Measurements from ENCODE around the gene GSS.

DNA sequence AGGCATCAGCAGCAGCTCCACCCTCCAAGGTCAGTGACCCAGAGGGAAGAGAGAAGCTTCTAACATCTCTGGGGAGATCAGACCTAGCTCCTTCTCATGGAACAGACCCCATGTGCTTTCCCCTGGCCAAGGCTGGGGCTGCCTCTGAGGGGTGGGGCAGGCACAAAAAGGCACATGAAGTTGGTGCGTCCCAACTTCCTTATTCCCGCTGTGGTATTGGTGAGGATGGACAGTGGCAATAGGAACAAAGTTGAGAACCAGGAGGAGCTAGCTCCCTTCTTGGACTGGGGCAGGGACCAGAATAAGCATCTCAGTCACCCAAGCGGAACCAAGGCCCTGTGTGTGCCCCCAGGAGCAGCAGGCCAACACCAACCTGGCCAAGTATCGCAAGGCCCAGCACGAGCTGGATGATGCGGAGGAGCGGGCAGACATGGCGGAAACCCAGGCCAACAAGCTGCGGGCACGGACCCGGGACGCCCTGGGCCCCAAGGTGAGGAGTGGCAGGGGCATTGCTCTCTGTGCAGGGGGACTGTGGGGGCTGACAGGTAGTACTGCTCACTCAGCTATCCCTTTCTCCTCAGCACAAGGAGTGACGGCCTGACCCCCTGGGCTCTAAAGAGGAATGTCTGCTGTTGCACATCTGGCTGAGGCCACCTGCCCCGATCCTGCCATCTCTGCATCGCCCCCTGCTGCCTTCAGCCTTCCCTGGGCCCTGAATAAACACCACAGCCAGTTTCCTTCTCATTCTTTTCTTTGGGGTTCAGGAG, 46.2 kb upstream of the GSS start:
- TF ChIP-seq, protein P1, sequence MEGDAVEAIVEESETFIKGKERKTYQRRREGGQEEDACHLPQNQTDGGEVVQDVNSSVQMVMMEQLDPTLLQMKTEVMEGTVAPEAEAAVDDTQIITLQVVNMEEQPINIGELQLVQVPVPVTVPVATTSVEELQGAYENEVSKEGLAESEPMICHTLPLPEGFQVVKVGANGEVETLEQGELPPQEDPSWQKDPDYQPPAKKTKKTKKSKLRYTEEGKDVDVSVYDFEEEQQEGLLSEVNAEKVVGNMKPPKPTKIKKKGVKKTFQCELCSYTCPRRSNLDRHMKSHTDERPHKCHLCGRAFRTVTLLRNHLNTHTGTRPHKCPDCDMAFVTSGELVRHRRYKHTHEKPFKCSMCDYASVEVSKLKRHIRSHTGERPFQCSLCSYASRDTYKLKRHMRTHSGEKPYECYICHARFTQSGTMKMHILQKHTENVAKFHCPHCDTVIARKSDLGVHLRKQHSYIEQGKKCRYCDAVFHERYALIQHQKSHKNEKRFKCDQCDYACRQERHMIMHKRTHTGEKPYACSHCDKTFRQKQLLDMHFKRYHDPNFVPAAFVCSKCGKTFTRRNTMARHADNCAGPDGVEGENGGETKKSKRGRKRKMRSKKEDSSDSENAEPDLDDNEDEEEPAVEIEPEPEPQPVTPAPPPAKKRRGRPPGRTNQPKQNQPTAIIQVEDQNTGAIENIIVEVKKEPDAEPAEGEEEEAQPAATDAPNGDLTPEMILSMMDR (IDR thresholded peaks at IDR 0.05; ENCODE audit: insufficient read depth, low read length), result no peak
- TF ChIP-seq GABPA (IDR thresholded peaks at IDR 0.05; ENCODE audit: low read depth), result no peak
